GM18505 (cell line): Measurements from ENCODE around the gene TMEM164.

Source experiments
- ATAC-seq: cut with Tn5 transposase; IDR thresholded peaks from one replicate; pipeline ENCODE4 v1.9.1; 2021; ENCODE audit not compliant: unreplicated experiment
- POLR2A ChIP-seq: IDR thresholded peaks from 4 replicates; pipeline ENCODE4 v1.6.1; 2011; ENCODE audit warnings: borderline replicate concordance; ENCODE audit not compliant: insufficient read depth, insufficient read length; ENCODE audit errors: extremely low read depth

The TMEM164 gene

GRCh38 chrX:110012818-110013485 lies 10.0 kb downstream of the TMEM164 start:
- TF ChIP-seq POLR2A: no peak
- no peak for ATAC-seq

GRCh38 chrX:110013968-110014367 lies 11.1 kb downstream of the TMEM164 start:
- no peak for ATAC-seq
- no peak for TF ChIP-seq POLR2A

- no peak for ATAC-seq
- TF ChIP-seq POLR2A: no peak
Observed at GRCh38 chrX:110015032-110015431, 12.1 kb downstream of the TMEM164 start.

GRCh38 chrX:110015915-110016314 lies 13.0 kb downstream of the TMEM164 start:
- ATAC-seq: no peak
- no peak for TF ChIP-seq POLR2A

GRCh38 chrX:110020536-110020935 lies 17.6 kb downstream of the TMEM164 start:
- TF ChIP-seq POLR2A: no peak
- no peak for ATAC-seq

GRCh38 chrX:110021258-110022022 lies 18.5 kb downstream of the TMEM164 start:
- ATAC-seq: no peak

GRCh38 chrX:110022599-110023448 lies 19.9 kb downstream of the TMEM164 start:
- no peak for ATAC-seq

More at GRCh38 chrX:110021258-110022022, 18.5 kb downstream of the TMEM164 start:
- TF ChIP-seq POLR2A: no peak

GRCh38 chrX:110025395-110025794 lies 22.5 kb downstream of the TMEM164 start:
- no peak for ATAC-seq
- TF ChIP-seq POLR2A: no peak

More at GRCh38 chrX:110022599-110023448, 19.9 kb downstream of the TMEM164 start:
- TF ChIP-seq POLR2A: no peak

- TF ChIP-seq POLR2A: no peak
- no peak for ATAC-seq
Observed at GRCh38 chrX:110026099-110026844, 23.4 kb downstream of the TMEM164 start.

- no peak for TF ChIP-seq POLR2A
- ATAC-seq: no peak
Observed at GRCh38 chrX:110032534-110033147, 29.7 kb downstream of the TMEM164 start.

- TF ChIP-seq POLR2A: no peak
- no peak for ATAC-seq
Observed at GRCh38 chrX:110034036-110034435, 31.1 kb downstream of the TMEM164 start.
